GM19395 (cell line): ENCODE results near the gene PREX1.

Source experiments
- ATAC-seq: cut with Tn5 transposase; IDR thresholded peaks from one replicate; pipeline ENCODE4 v1.9.1; 2021; ENCODE audit warnings: mild to moderate bottlenecking, moderate library complexity; ENCODE audit not compliant: unreplicated experiment

The PREX1 gene

GRCh38 chr20:48626938-48627736 lies 200.7 kb downstream of the PREX1 start:
- ATAC-seq, result no peak

GRCh38 chr20:48626226-48626937 lies 201.4 kb downstream of the PREX1 start:
- ATAC-seq, result no peak

- ATAC-seq, result no peak
Measured at GRCh38 chr20:48625136-48625900, 202.5 kb downstream of the PREX1 start.

GRCh38 chr20:48624315-48625020 lies 203.3 kb downstream of the PREX1 start:
- ATAC-seq, result no peak

- no peak for ATAC-seq
Measured at GRCh38 chr20:48623906-48624265, 203.9 kb downstream of the PREX1 start.

GRCh38 chr20:48623176-48623905 lies 204.5 kb downstream of the PREX1 start:
- ATAC-seq, result no peak

- ATAC-seq, result no peak
Measured at GRCh38 chr20:48622421-48622820, 205.4 kb downstream of the PREX1 start.

GRCh38 chr20:48621376-48622078 lies 206.3 kb downstream of the PREX1 start:
- no peak for ATAC-seq

GRCh38 chr20:48620507-48621375 lies 207.1 kb downstream of the PREX1 start:
- ATAC-seq, result no peak

- ATAC-seq, result no peak
Measured at GRCh38 chr20:48620154-48620506, 207.7 kb downstream of the PREX1 start.

- ATAC-seq, result no peak
Measured at GRCh38 chr20:48619126-48620101, 208.4 kb downstream of the PREX1 start.

GRCh38 chr20:48618631-48619030 lies 209.2 kb downstream of the PREX1 start:
- no peak for ATAC-seq

GRCh38 chr20:48618052-48618451 lies 209.7 kb downstream of the PREX1 start:
- no peak for ATAC-seq

- ATAC-seq, result no peak
Measured at GRCh38 chr20:48617481-48617880, 210.3 kb downstream of the PREX1 start.

- ATAC-seq, result no peak
Measured at GRCh38 chr20:48616481-48616880, 211.3 kb downstream of the PREX1 start.

- ATAC-seq, result no peak
Measured at GRCh38 chr20:48615871-48616270, 211.9 kb downstream of the PREX1 start.

GRCh38 chr20:48614593-48615274 lies 213.1 kb downstream of the PREX1 start:
- no peak for ATAC-seq
